Left renal cortex interstitium (tissue), 4 donors: ENCODE data around the gene PRELID3B. TPM values are rescaled to one million over a fixed set of nuclear protein-coding genes. Genes with fewer than 3 reads are reported as not detected.

Experiments used
- DNase-seq, 4 donors: peaks; one replicate each; pipeline ENCODE4 v3.0.0-alpha.2; 2013; ENCODE audit warnings: low read depth in 4 of 4, low spot score in 2 of 4, missing footprints in 1 of 4
- polyA plus RNA-seq, 4 donors: library from polyadenylated mRNA; unstranded; fragments of 120-200 nt; gene quantifications; one replicate each; pipeline ENCODE4 v1.2.1, GENCODE V29; 2013; ENCODE audit not compliant: insufficient read length in 4 of 4

PRELID3B gene
- polyA plus RNA-seq, 4 donors, result 65.4 to 74.0 (median 70.4) TPM

GRCh38 chr20:59010995-59011873 lies 31.4 kb downstream of the PRELID3B start:
- DNase-seq, result no peak

GRCh38 chr20:59010321-59010994 lies 32.1 kb downstream of the PRELID3B start:
- DNase-seq, result no peak

DNA sequence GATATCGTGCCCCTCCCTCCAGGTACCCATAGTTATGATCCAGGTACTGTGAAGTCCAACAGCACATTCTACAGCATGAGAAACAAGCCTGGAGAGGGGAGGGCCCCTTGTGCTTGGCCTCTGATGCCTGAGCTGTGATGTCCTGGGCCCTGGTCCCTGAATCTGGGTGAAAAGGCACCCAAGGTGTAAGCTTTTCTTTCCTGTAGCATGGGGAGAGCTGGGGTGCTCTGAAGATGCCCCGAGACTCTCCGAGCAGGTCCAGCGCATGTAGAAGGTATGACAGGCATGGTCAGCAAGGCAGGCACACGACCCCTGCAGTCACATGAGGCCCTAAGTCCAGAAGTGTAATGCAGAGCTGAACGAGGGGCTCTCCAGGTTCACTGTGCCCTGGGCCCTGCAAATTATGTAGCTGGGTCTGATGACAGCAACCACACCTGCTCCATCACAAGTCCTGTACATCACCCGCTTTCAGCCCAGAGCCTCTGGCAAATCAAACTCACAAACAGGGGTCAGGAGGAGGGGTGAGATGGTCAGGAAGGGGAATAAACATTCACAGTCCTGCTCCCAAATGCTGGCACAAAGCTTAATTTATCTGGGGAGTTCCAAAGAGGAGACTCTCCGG lies 33.8 kb downstream of the PRELID3B start:
- no peak for DNase-seq

DNA sequence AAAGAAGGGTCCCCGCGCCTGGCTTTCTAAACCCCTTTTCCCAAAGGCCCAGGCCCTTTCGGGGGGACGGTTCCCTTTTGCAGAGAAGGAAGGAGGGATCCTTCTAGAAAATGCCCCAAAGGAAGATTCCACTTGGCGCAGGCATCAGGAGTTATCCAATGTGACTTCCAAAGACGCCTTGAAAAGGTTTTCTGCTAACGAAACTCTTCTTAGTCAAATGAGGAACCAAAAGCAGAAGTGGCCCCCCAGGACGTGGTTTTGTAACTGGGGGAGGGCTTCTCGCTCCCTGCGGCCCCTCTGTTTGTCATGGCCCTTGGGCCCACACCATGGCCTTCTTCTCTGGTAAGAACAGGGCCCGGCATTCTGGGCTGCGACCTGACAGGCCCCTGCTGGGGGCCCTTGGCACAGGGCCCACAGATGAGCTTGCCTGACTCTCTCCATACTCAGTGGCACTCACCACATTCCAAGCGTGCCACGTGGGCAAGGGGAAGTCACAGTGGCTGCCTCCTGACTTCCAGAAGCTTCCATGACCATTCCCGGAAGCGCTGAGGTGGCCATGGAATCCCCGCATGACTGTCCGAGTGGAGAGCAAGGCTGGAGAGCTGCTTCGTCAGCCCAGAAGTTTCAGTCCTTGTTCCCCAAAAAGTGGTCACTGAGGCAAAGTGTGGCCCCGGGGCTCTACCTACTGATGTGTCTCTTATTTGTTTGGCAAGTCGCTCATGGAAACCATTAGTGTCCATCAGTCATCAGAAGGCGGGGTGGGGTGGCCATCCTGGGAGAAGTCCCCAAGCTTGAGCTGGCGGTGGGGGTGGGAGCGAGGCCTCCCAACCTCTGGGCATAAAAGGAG lies 34.7 kb downstream of the PRELID3B start:
- no peak for DNase-seq

GRCh38 chr20:59006864-59007664 lies 35.5 kb downstream of the PRELID3B start, which contains the start of gene CTSZ:
Gene CTSZ (minus strand): TSS chr20:59007254. CDS start chr20:59007128, 126 bp downstream.
- peak in 2 of 4 donors; percentile 32 to 34 for DNase-seq

- DNase-seq, result no peak
Observed at GRCh38 chr20:59006167-59006863, 36.3 kb downstream of the PRELID3B start.

DNA sequence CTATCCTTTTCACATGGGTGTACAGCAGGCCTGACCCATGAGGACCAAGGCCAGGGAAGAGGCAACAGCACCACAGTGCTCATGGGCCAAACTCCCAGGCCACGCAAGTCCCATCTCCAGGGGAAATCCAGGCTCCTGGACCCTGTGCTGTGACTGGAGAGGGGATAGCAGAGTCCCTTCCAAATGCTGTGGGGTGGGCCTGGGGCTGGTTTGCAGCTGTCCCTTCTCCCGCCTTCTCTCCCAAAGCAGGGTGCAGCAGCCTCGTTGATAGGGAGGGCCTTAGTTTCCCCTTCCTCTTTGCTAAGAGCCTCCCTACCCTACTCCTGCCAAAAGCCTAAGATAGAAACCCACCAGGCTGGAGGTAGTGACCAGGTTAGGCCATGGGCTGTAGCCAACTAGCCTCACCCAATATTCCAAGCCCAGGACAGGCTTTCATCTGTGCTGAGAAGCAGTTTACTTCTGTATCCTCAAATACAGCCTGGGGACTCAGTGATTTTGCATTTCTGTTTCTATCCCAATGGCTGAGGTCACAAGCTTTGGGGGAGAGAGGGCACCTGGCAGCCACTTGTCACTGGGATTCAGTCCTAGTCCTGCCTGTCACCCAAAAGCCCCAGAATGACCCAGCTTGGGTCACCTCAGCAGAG lies 36.9 kb downstream of the PRELID3B start:
- DNase-seq, result no peak

- DNase-seq, result no peak
Observed at GRCh38 chr20:59004763-59005522, 37.6 kb downstream of the PRELID3B start.

DNA sequence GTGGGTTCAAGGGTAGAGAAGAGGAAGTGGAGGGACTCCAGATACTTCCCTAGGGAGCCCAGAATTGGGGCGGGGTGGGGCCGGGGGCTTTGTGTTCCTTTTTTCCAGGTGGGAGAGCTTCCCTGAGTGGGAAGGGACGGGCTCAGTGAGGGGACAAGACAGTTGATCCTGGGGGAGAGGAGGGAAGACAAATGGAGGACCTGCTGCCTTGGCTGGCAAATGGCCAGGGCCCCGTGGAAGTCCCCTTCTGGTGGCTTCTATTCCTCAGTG lies 38.2 kb downstream of the PRELID3B start:
- DNase-seq, result no peak

GRCh38 chr20:59003836-59004492 lies 38.6 kb downstream of the PRELID3B start:
- no peak for DNase-seq

DNA sequence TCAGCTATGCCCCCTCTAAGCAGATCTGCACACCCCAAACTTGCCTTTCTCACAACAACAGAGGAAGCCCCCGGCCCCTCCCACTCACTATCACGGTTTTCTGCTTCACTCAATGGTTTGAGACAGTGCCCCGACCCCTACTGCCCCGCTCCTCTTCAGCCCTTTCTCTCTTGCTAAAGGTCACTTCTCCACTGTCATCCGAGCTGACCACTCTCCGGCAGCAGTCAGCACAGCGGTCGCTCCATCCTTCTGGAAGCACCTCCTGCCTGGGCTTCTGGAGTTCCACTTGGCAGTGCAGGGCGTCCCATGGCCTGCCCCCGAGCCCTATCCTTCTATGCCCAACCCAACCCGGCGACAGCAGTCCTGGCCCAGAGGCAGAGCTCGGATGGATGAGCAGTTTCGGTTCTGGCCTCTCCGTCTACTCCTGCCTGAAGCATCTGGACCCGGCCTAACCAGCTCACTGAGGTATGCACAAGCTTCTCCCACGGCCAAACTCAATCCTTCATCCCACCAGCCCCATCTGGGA lies 39.6 kb downstream of the PRELID3B start:
- DNase-seq, result no peak

DNA sequence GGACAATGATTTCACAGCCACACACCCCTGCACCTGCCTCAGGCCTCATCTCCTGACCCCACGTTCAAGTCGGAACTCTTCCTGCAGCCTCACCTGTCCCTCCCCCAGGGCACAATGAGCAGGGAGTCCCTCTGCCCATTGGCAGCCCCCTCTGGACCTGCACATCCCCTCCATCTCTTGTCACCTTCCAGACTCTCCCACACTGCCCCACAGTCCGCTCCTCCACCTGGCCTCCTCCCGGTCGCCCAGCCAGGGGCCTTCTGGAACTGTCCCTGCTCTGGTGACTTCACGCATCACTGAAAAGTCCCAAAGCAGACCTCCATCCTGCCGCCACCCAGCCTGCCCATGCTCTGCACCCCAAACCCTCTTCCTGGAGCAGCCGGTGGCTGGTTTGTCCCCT lies 40.2 kb downstream of the PRELID3B start:
- no peak for DNase-seq

DNA sequence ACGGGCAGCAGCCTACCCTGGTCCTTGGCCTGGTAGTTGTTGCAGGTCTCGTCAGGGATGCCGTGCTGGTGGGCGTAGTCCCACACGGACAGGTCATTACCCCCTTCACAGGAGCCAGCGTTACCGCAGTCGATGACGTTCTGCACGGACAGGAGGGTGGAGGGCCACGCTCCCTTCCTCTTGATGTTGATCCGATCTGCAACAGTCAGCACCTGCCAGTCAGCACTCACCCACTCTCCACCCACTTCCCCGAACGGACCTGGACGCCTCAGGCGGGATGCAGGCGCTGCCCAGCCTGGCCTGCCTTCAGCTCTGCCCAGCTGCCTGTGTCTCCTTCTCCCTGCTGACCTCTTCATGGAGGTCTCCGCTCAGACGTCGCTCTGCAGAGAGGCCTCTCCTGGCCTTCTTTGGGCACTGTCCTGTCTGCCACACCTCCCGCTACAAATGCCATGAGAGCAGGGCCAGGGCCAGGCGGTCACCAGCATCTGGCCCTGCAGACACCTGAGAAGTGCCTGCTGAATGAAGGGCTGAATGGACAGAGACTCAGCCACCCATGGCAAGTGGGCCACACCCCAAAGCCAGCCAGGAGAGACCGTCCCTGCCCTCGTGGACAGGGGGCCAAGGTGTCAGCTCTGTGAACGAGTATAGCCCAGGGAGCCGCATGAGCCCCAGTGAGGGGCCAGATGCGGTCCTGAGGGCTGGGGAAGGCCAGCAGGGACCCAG lies 41.0 kb downstream of the PRELID3B start:
- DNase-seq, result no peak

GRCh38 chr20:59001068-59001448 lies 41.5 kb downstream of the PRELID3B start:
- DNase-seq, result no peak

GRCh38 chr20:59000326-59000725 lies 42.3 kb downstream of the PRELID3B start:
- no peak for DNase-seq

DNA sequence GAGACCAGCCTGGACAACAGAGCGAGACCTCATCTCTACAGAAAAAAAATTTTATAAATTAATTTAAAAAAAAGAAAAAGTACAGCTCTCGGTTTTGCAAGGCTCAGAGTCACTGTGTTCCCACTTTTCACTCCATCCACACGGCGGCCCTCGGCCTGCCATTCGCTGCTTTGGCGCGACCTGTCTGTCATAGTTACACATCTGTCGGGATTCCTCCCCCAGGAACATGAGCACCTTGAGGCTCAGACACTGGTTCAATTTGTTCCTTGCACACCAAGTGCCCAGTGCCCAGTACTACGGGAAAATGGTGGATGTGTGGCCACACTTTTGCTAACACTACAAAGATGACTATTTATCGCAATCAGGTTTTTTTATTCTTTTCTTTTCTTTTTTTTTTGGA lies 43.9 kb downstream of the PRELID3B start:
- no peak for DNase-seq
